OCI-LY7 (cell line): ENCODE results near the gene CAMK4. TPM values are rescaled to one million over a fixed set of nuclear protein-coding genes. Genes with fewer than 3 reads are reported as not detected.

Experiments used
- BruUV-seq: library from RNA; stranded (reverse); fragments of 400-500 nt; replicated peaks from 2 replicates; lab custom pipeline; 2021; lab: Mats Ljungman, UMichigan
- CTCF ChIA-PET: fragments of 300-600 bp; sonication (Branson Sonifier 250); formaldehyde crosslinking; loops from one replicate; lab custom pipeline; 2022; ENCODE audit warnings: antibody characterized with exemption; ENCODE audit not compliant: unreplicated experiment; lab: Charles Lee
- POLR2A ChIA-PET: fragments of 300-600 bp; sonication (Branson Sonifier 250); formaldehyde crosslinking; loops from one replicate; lab custom pipeline; 2022; ENCODE audit warnings: antibody characterized with exemption; lab: Charles Lee
- DNase-seq: peaks from one replicate; pipeline ENCODE4 v3.0.0-alpha.2; 2015; ENCODE audit warnings: low spot score
- H2AFZ ChIP-seq: fragments of 200-600 bp; sonication (generic), shearing (Covaris generic); 2 replicates; pipeline ENCODE4 v1.6.1; 2014; ENCODE audit warnings: mild to moderate bottlenecking, antibody characterized with exemption, low read length, moderate library complexity
- H3K27ac ChIP-seq: fragments of 200-600 bp; sonication (generic); 2 replicates; pipeline ENCODE4 v1.5.1; 2014; ENCODE audit warnings: mixed run types, low read depth, mild to moderate bottlenecking, moderate library complexity, low read length, inconsistent platforms; ENCODE audit not compliant: poor library complexity, severe bottlenecking
- H3K36me3 ChIP-seq: fragments of 200-600 bp; sonication (generic); 2 replicates; pipeline ENCODE4 v1.6.1; 2014; ENCODE audit warnings: mild to moderate bottlenecking, antibody characterized with exemption, low read length, moderate library complexity, mixed read lengths; ENCODE audit not compliant: insufficient read depth
- H3K4me1 ChIP-seq: fragments of 200-600 bp; sonication (generic); 2 replicates; pipeline ENCODE4 v1.5.1; 2014; ENCODE audit warnings: mild to moderate bottlenecking, low read length; ENCODE audit not compliant: insufficient read depth, poor library complexity, severe bottlenecking
- H3K4me2 ChIP-seq: fragments of 200-600 bp; sonication (generic); 2 replicates; pipeline ENCODE4 v1.6.1; 2014; ENCODE audit warnings: mild to moderate bottlenecking, low read length
- H3K4me3 ChIP-seq: fragments of 200-600 bp; sonication (generic); 2 replicates; pipeline ENCODE4 v1.5.1; 2014; ENCODE audit warnings: mild to moderate bottlenecking, low read depth, low read length; ENCODE audit not compliant: poor library complexity, severe bottlenecking
- H3K79me2 ChIP-seq: fragments of 200-600 bp; sonication (generic); 2 replicates; pipeline ENCODE4 v1.6.1; 2016; ENCODE audit warnings: low read depth, mild to moderate bottlenecking, low read length, moderate library complexity, mixed read lengths; ENCODE audit not compliant: insufficient read depth
- H3K9me2 ChIP-seq: fragments of 200-600 bp; sonication (generic); 2 replicates; pipeline ENCODE4 v1.6.1; 2016; ENCODE audit warnings: mild to moderate bottlenecking, low read length, mixed read lengths; ENCODE audit not compliant: insufficient read depth
- H3K9me3 ChIP-seq: fragments of 200-600 bp; sonication (generic); 2 replicates; pipeline ENCODE4 v1.6.1; 2014; ENCODE audit warnings: mild to moderate bottlenecking, mixed run types, low read length, mixed read lengths
- H4K20me1 ChIP-seq: fragments of 200-600 bp; sonication (generic); 2 replicates; pipeline ENCODE4 v1.6.1; 2014; ENCODE audit warnings: mild to moderate bottlenecking, antibody characterized with exemption, low read length, moderate library complexity, mixed read lengths; ENCODE audit not compliant: insufficient read depth
- EZH2phosphoT487 ChIP-seq: fragments of 200-600 bp; sonication (generic); IDR thresholded peaks from 2 replicates; pipeline ENCODE4 v1.6.1; 2018; ENCODE audit warnings: low read depth, borderline replicate concordance, mild to moderate bottlenecking, mixed run types, antibody characterized with exemption, low read length, moderate library complexity, mixed read lengths
- intact Hi-C: fragments of 100-400 bp; cut with micrococcal nuclease; formaldehyde crosslinking; loops from one replicate; pipeline ENCODE4 v1.10.0; 2022; ENCODE audit not compliant: unreplicated experiment
- total RNA-seq, 2 experiments: library from RNA; depleted of rRNA in 1 of 2; stranded (reverse); fragments of >200 nt in 1 of 2; shearing (Covaris generic) in 1 of 2; gene quantifications; 2 replicates each; pipeline ENCODE4 v1.2.3, GENCODE V29; 2014 to 2022
- TF ChIP-seq, protein P1 (sequence below): fragments of 200-600 bp; sonication (generic); conservative IDR thresholded peaks from 2 replicates; pipeline ENCODE4 v1.5.1; 2014; ENCODE audit warnings: mild to moderate bottlenecking, antibody characterized with exemption, low read length, moderate library complexity, mixed read lengths

CAMK4 gene
- total RNA-seq, 2 experiments from 2014 or later, result 25.4 to 40.2 TPM

DNA sequence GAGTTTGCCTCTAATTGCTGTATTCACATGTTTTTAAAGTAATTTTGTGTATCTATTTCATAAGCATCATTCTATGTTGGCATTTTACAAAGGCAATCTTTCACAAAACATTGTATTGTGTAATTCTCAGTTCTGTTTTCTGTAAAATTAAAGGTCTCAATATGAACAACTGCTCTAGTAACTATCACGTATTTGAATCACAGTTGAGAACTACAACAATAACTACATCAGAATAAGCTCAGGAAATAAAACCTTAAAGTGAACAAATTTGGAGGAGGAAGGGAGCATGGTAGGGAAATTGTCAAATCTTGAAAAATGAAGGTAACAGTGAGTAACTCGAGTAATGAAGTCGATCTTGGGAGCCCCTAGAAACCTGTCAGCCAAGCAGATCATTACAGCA is 22.5 kb upstream of the CAMK4 start:
- H3K36me3 ChIP-seq, result no peaks in the 10 kb centered on the region
- CTCF ChIA-PET, result no interaction called here
- no peaks in the 10 kb centered on the region for H3K4me1 ChIP-seq
- no peak overlapping the region for H3K4me3 ChIP-seq
- no peak overlapping the region for H3K4me2 ChIP-seq
- no peaks in the 10 kb centered on the region for H3K9me2 ChIP-seq
- POLR2A ChIA-PET, result no interaction called here
- TF ChIP-seq EZH2phosphoT487, result no peak
- TF ChIP-seq, protein P1, sequence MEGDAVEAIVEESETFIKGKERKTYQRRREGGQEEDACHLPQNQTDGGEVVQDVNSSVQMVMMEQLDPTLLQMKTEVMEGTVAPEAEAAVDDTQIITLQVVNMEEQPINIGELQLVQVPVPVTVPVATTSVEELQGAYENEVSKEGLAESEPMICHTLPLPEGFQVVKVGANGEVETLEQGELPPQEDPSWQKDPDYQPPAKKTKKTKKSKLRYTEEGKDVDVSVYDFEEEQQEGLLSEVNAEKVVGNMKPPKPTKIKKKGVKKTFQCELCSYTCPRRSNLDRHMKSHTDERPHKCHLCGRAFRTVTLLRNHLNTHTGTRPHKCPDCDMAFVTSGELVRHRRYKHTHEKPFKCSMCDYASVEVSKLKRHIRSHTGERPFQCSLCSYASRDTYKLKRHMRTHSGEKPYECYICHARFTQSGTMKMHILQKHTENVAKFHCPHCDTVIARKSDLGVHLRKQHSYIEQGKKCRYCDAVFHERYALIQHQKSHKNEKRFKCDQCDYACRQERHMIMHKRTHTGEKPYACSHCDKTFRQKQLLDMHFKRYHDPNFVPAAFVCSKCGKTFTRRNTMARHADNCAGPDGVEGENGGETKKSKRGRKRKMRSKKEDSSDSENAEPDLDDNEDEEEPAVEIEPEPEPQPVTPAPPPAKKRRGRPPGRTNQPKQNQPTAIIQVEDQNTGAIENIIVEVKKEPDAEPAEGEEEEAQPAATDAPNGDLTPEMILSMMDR, result no peak
- no TSS peak for BruUV-seq
- DNase-seq, result no peak
- no peaks in the 10 kb centered on the region for H3K79me2 ChIP-seq
- no peaks in the 10 kb centered on the region for H3K9me3 ChIP-seq
- intact Hi-C loops, result no loop called here
- H4K20me1 ChIP-seq, result no peaks in the 10 kb centered on the region
- no peak overlapping the region for H3K27ac ChIP-seq
- H2AFZ ChIP-seq, result no peak overlapping the region

DNA sequence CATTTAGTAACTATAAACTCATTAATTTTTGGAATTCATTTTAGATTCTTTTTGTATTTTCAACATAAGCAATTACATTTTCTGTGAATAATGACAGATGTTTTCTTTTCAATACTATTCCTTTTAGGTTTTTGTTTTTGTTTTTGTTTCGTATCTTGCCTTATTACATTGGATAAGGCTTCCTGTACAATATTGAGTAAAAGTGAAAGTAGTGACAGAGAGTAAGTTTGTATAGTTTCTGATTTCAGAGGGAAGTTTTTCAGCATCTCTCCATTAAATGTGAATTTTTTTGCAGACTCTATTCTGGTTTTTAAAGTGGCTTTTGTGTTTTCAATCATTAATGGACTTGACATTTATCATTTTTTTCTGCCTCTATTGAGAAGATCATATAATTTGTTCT is 12.8 kb upstream of the CAMK4 start:
- no peaks in the 10 kb centered on the region for H4K20me1 ChIP-seq
- H3K4me1 ChIP-seq, result no peaks in the 10 kb centered on the region
- ChIA-PET POLR2A (interaction anchor here (0.6 to 1.2 kb wide), 3 partner anchors 29 to 310 kb away, joined by 3 to 5 read pairs (median 3); no protein-coding TSS in a partner anchor), CTCF (no interaction called here)
- no peaks in the 10 kb centered on the region for H3K36me3 ChIP-seq
- no peaks in the 10 kb centered on the region for H3K9me3 ChIP-seq
- BruUV-seq, result no TSS peak
- no peaks in the 10 kb centered on the region for H3K9me2 ChIP-seq
- H3K27ac ChIP-seq, result no peak overlapping the region
- intact Hi-C loops, result no loop called here
- TF ChIP-seq, protein P1, result no peak
- no peak for TF ChIP-seq EZH2phosphoT487
- no peak overlapping the region for H2AFZ ChIP-seq
- H3K4me3 ChIP-seq, result no peak overlapping the region
- no peak for DNase-seq
- H3K4me2 ChIP-seq, result no peak overlapping the region
- H3K79me2 ChIP-seq, result no peaks in the 10 kb centered on the region

DNA sequence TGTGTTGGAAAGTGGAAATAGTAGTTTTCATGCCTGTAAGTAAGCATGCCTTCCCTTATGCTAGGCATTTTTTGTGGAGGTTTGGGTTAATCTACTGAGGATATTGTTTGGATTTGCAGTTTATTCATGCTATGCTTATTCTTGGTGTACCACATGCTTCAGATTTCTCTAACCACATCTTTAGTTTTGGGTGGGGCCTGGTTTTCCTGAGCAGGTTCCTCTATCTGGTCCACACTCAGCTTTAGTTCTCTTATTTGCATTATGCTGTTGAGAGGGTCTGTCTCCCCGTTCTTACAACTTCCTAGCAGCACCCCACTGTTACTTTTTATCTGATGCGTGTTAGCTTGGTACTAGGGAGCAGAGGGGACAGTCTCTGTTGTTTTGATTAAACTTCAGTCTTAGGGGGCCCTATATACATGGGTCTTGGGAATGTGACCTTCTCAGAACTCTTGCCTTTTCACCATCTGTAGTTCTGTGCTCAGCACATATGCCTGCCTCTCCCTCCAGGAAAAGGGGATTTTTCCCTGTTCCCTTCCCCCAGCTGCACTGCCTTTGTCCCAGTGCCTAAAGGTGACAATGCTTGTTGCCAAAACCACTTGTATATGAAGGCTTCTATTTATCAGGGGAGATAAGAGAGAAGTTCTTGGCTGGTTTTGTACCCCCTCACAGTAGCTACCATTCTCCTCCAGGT is 10.0 kb upstream of the CAMK4 start:
- ChIA-PET CTCF (no interaction called here), POLR2A (no interaction called here)
- H4K20me1 ChIP-seq, result no peaks in the 10 kb centered on the region
- H3K9me3 ChIP-seq, result no peaks in the 10 kb centered on the region
- H3K36me3 ChIP-seq, result no peaks in the 10 kb centered on the region
- intact Hi-C loops, result no loop called here
- H3K9me2 ChIP-seq, result no peaks in the 10 kb centered on the region
- H3K4me1 ChIP-seq, result no peaks in the 10 kb centered on the region
- TF ChIP-seq, protein P1, result no peak
- TF ChIP-seq EZH2phosphoT487, result no peak
- no peaks in the 10 kb centered on the region for H3K79me2 ChIP-seq
- H3K27ac ChIP-seq, result no peak overlapping the region
- no peak overlapping the region for H2AFZ ChIP-seq
- no peak overlapping the region for H3K4me3 ChIP-seq
- BruUV-seq, result no TSS peak
- no peak for DNase-seq
- H3K4me2 ChIP-seq, result no peak overlapping the region
